ENCODE measurements around the gene PPARA. TPM values are rescaled to one million over a fixed set of nuclear protein-coding genes. Genes with fewer than 3 reads are reported as not detected.

PPARA gene
- total and polyA plus RNA-seq, 2 donors (not counting 1 experiment from before 2014, with no cell fraction given): 10.2 to 17.5 TPM

- Histone ChIP-seq H3K9ac (ENCODE audit: insufficient read depth, low read length) (no peak overlapping the region), H3K4me3 (replicated peaks in 1 of 4; ENCODE audit: control extremely low read depth in 1 of 4, insufficient read depth in 1 of 4, low read depth in 3 of 4, low read length in 4 of 4) (no peak overlapping the region), H4K20me1 (ENCODE audit: control insufficient read depth, extremely low read depth, insufficient read depth, low read length) (no peaks in the 10 kb centered on the region), H3K9me3 (ENCODE audit: control insufficient read depth, insufficient read depth, low read depth, low read length) (no peaks in the 10 kb centered on the region), H3K27me3 (ENCODE audit: control insufficient read depth, insufficient read depth, low read length) (peaks cover 38% of the 10 kb centered on the region), H3K27ac (ENCODE audit: insufficient read depth, low read length) (no peak overlapping the region), H2AFZ (ENCODE audit: low read length) (no peak overlapping the region), H3K4me1 (ENCODE audit: control insufficient read depth, extremely low read depth, insufficient read depth, low read length) (no peaks in the 10 kb centered on the region), H3K79me2 (ENCODE audit: control insufficient read depth, insufficient read depth, low read length) (no peaks in the 10 kb centered on the region), H3K36me3 (ENCODE audit: control insufficient read depth, insufficient read depth, low read length) (no peaks in the 10 kb centered on the region), H3K4me2 (ENCODE audit: extremely low read depth, insufficient read depth, low read length) (no peak overlapping the region)
- DNase-seq (ENCODE audit: low read depth in 2 of 2): no peak
- no peak for TF ChIP-seq CTCF (conservative IDR thresholded peaks at IDR 0.05 in 1 of 2, IDR thresholded peaks at IDR 0.05 in 1 of 2; ENCODE audit: low read depth in 1 of 2, low read length in 2 of 2)
- no peak for TF ChIP-seq EZH2 (IDR thresholded peaks at IDR 0.05; ENCODE audit: low read length, missing control alignments)
These were observed 4.0 kb upstream of the PPARA start for GRCh38 chr22:46146329-46146728.

GRCh38 chr22:46147061-46147460 lies 3.3 kb upstream of the PPARA start:
- DNase-seq (ENCODE audit: low read depth in 2 of 2): no peak
- H3K4me1 ChIP-seq (ENCODE audit: control insufficient read depth, extremely low read depth, insufficient read depth, low read length): peaks cover 2% of the 10 kb centered on the region
- no peak for TF ChIP-seq EZH2 (IDR thresholded peaks at IDR 0.05; ENCODE audit: low read length, missing control alignments)
- no peak for TF ChIP-seq CTCF (conservative IDR thresholded peaks at IDR 0.05 in 1 of 2, IDR thresholded peaks at IDR 0.05 in 1 of 2; ENCODE audit: low read depth in 1 of 2, low read length in 2 of 2)
- no peaks in the 10 kb centered on the region for H3K79me2 ChIP-seq (ENCODE audit: control insufficient read depth, insufficient read depth, low read length)
- no peaks in the 10 kb centered on the region for H3K9me3 ChIP-seq (ENCODE audit: control insufficient read depth, insufficient read depth, low read depth, low read length)
- no peaks in the 10 kb centered on the region for H3K36me3 ChIP-seq (ENCODE audit: control insufficient read depth, insufficient read depth, low read length)
- H3K9ac ChIP-seq (ENCODE audit: insufficient read depth, low read length): no peak overlapping the region
- no peak overlapping the region for H3K4me2 ChIP-seq (ENCODE audit: extremely low read depth, insufficient read depth, low read length)
- no peak overlapping the region for H3K27ac ChIP-seq (ENCODE audit: insufficient read depth, low read length)
- H3K27me3 ChIP-seq (ENCODE audit: control insufficient read depth, insufficient read depth, low read length): peaks cover 38% of the 10 kb centered on the region
- H2AFZ ChIP-seq (ENCODE audit: low read length): no peak overlapping the region
- H3K4me3 ChIP-seq (replicated peaks in 1 of 4; ENCODE audit: control extremely low read depth in 1 of 4, insufficient read depth in 1 of 4, low read depth in 3 of 4, low read length in 4 of 4): no peak overlapping the region
- H4K20me1 ChIP-seq (ENCODE audit: control insufficient read depth, extremely low read depth, insufficient read depth, low read length): no peaks in the 10 kb centered on the region

- no peak for DNase-seq (ENCODE audit: low read depth in 2 of 2)
- Histone ChIP-seq H3K9me3 (ENCODE audit: control insufficient read depth, insufficient read depth, low read depth, low read length) (no peaks in the 10 kb centered on the region), H3K79me2 (ENCODE audit: control insufficient read depth, insufficient read depth, low read length) (no peaks in the 10 kb centered on the region), H3K36me3 (ENCODE audit: control insufficient read depth, insufficient read depth, low read length) (no peaks in the 10 kb centered on the region), H3K27ac (ENCODE audit: insufficient read depth, low read length) (no peak overlapping the region), H3K4me3 (replicated peaks in 1 of 4; ENCODE audit: control extremely low read depth in 1 of 4, insufficient read depth in 1 of 4, low read depth in 3 of 4, low read length in 4 of 4) (no peak overlapping the region), H3K9ac (ENCODE audit: insufficient read depth, low read length) (no peak overlapping the region), H3K27me3 (ENCODE audit: control insufficient read depth, insufficient read depth, low read length) (peaks cover 38% of the 10 kb centered on the region), H3K4me1 (ENCODE audit: control insufficient read depth, extremely low read depth, insufficient read depth, low read length) (peaks cover 2% of the 10 kb centered on the region), H4K20me1 (ENCODE audit: control insufficient read depth, extremely low read depth, insufficient read depth, low read length) (no peaks in the 10 kb centered on the region), H3K4me2 (ENCODE audit: extremely low read depth, insufficient read depth, low read length) (no peak overlapping the region), H2AFZ (ENCODE audit: low read length) (no peak overlapping the region)
- TF ChIP-seq CTCF (conservative IDR thresholded peaks at IDR 0.05 in 1 of 2, IDR thresholded peaks at IDR 0.05 in 1 of 2; ENCODE audit: low read depth in 1 of 2, low read length in 2 of 2) (no peak), EZH2 (IDR thresholded peaks at IDR 0.05; ENCODE audit: low read length, missing control alignments) (no peak)
These were observed 2.7 kb upstream of the PPARA start for GRCh38 chr22:46147471-46148267.

All from fibroblast of lung (primary cell).